Effector memory CD4-positive, alpha-beta T cell (primary cell): ENCODE measurements around the gene CLGN.
A peak's percentile ranks its signal among the peaks of the same experiment; 100 is the strongest.

ENCODE experiments used
- DNase-seq, 3 donors: peaks; one replicate each; pipeline ENCODE4 v3.0.0-alpha.2; 2020
- H3K27ac ChIP-seq: 2 replicates; pipeline ENCODE4 v1.7.0; 2013; ENCODE audit warnings: mild to moderate bottlenecking, low read length, moderate library complexity; ENCODE audit not compliant: insufficient read depth, poor library complexity, severe bottlenecking
- H3K27me3 ChIP-seq: replicated peaks from 2 replicates; pipeline ENCODE4 v1.7.0; 2013; ENCODE audit warnings: mild to moderate bottlenecking, low read length; ENCODE audit not compliant: insufficient read depth, control insufficient read depth, poor library complexity, severe bottlenecking
- H3K36me3 ChIP-seq: 2 replicates; pipeline ENCODE4 v1.7.0; 2013; ENCODE audit warnings: mild to moderate bottlenecking, low read length, moderate library complexity; ENCODE audit not compliant: control insufficient read depth, insufficient read depth
- H3K4me1 ChIP-seq: 2 replicates; pipeline ENCODE4 v1.7.0; 2013; ENCODE audit warnings: low read length, mild to moderate bottlenecking; ENCODE audit not compliant: control insufficient read depth, insufficient read depth, poor library complexity, severe bottlenecking
- H3K4me3 ChIP-seq: 2 replicates; pipeline ENCODE4 v1.7.0; 2013; ENCODE audit warnings: low read length, low read depth, mild to moderate bottlenecking; ENCODE audit not compliant: insufficient read depth, poor library complexity, severe bottlenecking
- H3K9me3 ChIP-seq: 2 replicates; pipeline ENCODE4 v1.7.0; 2013; ENCODE audit warnings: mild to moderate bottlenecking, low read length, moderate library complexity; ENCODE audit not compliant: control insufficient read depth

Gene CLGN

DNA sequence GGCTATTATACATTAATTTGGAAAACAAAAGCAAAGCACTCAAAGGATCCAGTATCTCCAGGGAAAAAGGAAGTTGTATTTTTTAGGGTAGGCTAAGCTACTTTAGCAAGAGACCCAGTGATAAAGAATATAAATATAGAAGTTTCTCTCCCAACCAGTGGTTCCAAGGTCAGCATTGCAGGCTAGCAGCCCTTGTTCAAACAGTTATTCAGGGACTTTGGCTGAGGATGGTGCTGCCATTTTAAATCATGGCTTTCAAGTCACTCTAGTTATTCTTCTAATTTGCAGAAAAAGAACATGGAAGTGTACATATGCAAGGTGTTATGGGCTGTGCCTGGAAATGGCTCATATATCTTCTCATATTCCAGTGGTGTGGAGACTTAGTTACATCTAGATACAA lies 44.7 kb downstream of the CLGN start:
- no peaks in the 10 kb centered on the region for H3K9me3 ChIP-seq
- no peaks in the 10 kb centered on the region for H3K27me3 ChIP-seq
- H3K36me3 ChIP-seq = no peaks in the 10 kb centered on the region
- H3K4me1 ChIP-seq = no peaks in the 10 kb centered on the region
- H3K27ac ChIP-seq = no peak overlapping the region
- no peak for DNase-seq
- no peak overlapping the region for H3K4me3 ChIP-seq

DNA sequence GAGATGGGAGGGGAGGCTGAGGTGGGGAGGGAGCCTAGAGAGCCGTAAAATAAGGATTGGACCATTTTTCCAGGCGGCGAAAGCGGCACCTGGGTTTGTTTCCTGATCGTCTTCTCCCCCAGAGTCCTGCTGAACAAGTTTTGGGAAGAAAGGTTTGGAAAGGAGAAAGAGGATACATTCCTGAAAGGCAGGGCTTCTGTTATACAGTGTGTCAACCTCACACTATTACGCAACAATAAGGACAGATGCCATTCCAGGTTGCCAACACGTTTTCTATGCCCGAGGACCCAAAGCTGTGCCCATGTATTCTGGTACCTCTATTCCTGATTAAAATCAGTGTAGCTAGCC lies 53.3 kb downstream of the CLGN start:
- H3K4me3 ChIP-seq = peak overlapping the region; percentile 95
- H3K4me1 ChIP-seq = peaks cover 12% of the 10 kb centered on the region
- H3K36me3 ChIP-seq = no peaks in the 10 kb centered on the region
- no peaks in the 10 kb centered on the region for H3K27me3 ChIP-seq
- DNase-seq = no peak
- no peaks in the 10 kb centered on the region for H3K9me3 ChIP-seq
- H3K27ac ChIP-seq = peak overlapping the region; percentile 86

DNA sequence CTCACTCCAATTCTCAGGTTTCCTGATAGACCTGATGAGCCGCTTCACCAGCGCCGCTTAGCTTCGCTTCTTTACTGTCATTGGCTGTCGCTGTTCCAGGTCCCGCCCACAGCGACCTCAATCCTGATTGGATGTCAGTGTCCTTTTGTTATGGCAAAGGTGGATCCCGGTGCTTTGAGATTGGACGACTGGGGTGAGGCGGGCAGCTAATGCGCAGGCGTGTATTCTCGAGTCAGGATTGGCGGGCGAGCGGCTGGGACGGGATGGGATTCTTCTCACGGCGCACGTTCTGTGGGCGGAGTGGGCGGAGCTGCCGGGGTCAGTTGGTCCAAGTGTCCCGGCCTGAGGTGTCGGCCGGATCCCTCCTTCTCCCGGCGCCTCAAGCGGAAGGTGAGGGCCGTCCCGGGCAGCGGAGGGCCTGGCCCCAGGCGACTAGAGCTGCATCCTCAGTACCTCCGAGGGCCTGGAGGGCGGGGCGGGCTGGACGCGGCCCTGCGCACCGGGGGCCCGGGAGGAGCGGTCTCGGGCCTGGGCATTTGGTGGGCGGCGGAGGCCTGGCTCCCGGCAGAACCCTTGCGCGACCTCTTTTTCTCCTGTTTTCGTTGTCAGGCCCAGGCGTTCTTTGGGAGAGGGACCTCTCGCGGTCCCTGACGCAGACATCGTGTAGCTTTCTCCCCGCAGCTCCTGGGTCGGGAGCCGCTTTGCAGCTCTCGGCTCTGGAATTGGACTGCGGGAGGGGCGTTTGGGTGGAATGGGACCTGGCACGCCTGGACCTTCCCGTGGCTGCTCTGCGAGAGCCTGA lies 53.9 kb downstream of the CLGN start, which contains the start of gene SCOC:
SCOC (plus strand) TSS at position 319 of the 802 bp plus-strand sequence. CDS start 5,525 bp downstream, outside the sequence.
- Histone ChIP-seq H3K36me3 (no peaks in the 10 kb centered on the region), H3K27ac (peak within 1 kb of the TSS; percentile 86), H3K27me3 (no peaks in the 10 kb centered on the region), H3K4me1 (peaks cover 12% of the 10 kb centered on the region), H3K4me3 (peak within 1 kb of the TSS; percentile 95), H3K9me3 (no peaks in the 10 kb centered on the region)
- DNase-seq = peak; percentile 94 to 97 (median 96)

DNA sequence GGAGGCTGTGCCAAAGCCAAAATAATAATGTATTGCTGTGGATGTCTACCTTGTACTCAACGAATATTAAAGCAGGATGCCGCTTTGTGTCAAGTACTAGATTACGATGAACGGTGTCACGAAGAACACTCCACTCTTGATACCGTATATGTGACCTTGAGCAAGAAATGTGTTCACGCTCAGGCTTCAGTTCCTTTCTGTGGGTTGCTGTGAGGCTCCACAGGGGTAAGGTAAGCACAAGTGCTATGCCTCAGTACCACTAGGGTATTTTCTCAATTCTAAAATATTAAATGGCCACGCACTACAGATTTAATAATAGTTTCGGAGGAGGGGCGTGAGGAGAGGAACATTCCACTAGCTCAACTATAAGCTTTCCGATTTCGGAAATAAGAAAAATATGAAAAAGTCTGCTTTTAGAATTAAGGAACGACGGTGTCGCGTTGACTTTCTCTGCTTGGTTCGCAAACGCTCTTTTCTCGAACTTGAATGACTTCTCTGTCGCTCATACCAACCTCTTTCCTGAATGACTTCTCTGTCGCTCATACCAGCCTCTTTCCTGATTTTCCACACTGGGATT lies 54.6 kb downstream of the CLGN start:
- DNase-seq = peak in 2 of 3 donors; percentile 4 to 18

DNA sequence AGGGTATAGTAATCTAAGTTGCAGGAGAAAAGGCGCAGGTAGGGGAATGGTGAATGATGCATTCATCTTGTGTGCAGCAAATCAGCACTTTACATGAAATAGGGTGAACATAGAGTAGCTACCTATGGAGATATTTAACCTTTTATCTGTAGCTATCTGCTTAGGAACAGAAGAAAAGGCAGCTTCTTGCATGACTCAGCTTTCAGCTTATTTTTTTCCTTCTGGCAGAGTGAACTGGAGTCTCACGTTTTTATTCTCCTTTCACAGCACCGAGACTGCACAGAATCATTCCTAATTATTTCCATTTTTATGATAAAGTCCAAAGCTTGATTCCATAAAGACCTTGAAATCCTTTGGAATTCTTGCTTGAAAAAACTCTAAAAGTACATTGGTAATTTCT lies 58.8 kb downstream of the CLGN start:
- Histone ChIP-seq H3K27me3 (no peaks in the 10 kb centered on the region), H3K36me3 (no peaks in the 10 kb centered on the region), H3K4me1 (peaks cover 4% of the 10 kb centered on the region), H3K9me3 (no peaks in the 10 kb centered on the region), H3K27ac (no peak overlapping the region), H3K4me3 (no peak overlapping the region)
- no peak for DNase-seq

More for the DNA sequence above, 54.6 kb downstream of the CLGN start:
- Histone ChIP-seq H3K4me1 (peaks cover 12% of the 10 kb centered on the region), H3K27me3 (no peaks in the 10 kb centered on the region), H3K36me3 (no peaks in the 10 kb centered on the region), H3K9me3 (no peaks in the 10 kb centered on the region), H3K27ac (peak overlapping the region; percentile 86), H3K4me3 (peak overlapping the region; percentile 95)

DNA sequence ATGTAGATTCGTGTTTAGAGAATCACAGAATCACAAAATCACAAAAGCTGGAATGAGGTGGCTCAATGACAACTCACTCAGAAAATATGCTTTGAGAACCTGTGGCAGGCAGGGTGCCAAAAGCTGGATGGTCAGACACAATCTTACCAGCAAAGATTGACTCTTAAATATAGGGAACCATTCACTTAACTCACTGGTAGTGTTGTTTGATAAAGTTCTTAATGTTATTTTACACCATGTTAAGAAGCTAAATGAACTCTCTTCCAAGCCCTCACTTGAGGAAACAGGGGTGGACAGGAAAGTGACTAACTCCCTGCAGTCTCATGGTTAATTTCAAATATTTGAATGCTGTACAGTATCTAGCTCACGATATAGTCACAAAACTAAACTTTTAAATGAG lies 59.7 kb downstream of the CLGN start:
- Histone ChIP-seq H3K4me3 (no peak overlapping the region), H3K4me1 (peaks cover 4% of the 10 kb centered on the region), H3K27me3 (no peaks in the 10 kb centered on the region), H3K36me3 (no peaks in the 10 kb centered on the region), H3K27ac (no peak overlapping the region), H3K9me3 (no peaks in the 10 kb centered on the region)
- no peak for DNase-seq

DNA sequence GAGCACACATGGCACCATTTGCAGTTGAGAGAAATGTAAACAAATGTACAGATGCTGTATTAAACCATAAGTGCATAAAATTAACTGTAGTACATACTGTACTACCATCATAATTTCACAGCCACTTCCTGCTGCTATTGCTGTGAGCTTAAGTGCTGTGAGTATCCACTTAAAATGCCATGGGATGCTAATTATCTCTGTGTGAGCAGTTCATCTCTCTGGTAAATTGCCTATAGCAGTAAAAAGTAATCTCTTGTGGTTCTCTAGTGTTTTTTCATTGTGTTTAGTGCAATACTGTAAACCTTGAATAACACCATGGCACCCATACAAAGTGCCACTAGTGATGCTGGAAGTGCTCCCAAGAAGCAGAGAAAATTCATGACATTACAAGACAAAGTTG lies 63.9 kb downstream of the CLGN start:
- Histone ChIP-seq H3K4me1 (no peaks in the 10 kb centered on the region), H3K27ac (no peak overlapping the region), H3K4me3 (no peak overlapping the region), H3K9me3 (no peaks in the 10 kb centered on the region), H3K36me3 (no peaks in the 10 kb centered on the region), H3K27me3 (no peaks in the 10 kb centered on the region)
- DNase-seq = no peak

DNA sequence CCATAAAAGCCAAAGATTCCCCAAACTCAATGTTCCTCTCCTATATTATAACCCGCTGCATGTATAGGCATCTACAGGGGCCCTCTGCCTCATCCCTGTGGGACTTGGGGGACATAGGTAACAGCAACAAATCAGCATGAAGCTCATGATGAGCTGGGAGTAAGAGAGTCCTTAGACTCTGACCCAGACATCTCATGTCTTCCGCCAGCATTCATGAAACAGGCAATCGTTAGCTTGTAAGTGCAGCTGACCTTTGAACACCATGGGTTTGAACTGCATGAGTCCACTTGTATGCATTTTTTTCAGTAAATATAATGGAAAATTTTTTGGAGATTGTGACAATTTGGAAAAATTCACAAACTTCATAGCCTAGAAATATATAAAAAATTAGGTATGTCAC lies 64.4 kb downstream of the CLGN start:
- H3K36me3 ChIP-seq = no peaks in the 10 kb centered on the region
- no peaks in the 10 kb centered on the region for H3K27me3 ChIP-seq
- no peak overlapping the region for H3K27ac ChIP-seq
- no peak overlapping the region for H3K4me3 ChIP-seq
- H3K4me1 ChIP-seq = no peaks in the 10 kb centered on the region
- no peaks in the 10 kb centered on the region for H3K9me3 ChIP-seq
- DNase-seq = no peak

DNA sequence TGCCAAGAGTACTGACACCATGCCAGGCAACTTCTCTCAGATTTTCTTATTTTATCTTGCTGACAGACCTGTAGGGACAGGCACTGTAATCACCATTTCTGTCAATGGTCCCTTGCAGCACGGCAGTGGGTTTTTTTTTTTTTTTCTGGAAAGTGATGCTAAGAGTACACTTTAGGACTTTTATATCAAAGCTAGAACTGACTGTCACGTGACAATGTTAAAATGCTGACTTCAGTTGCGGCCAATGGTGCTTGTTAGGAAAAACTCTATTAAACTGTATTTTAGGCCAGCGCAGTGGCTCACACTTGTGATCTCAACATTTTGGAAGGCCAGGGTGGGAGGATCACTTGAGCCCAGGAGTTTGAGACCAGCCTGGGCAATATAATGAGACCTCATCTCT lies 66.3 kb downstream of the CLGN start:
- Histone ChIP-seq H3K4me1 (no peaks in the 10 kb centered on the region), H3K27ac (no peak overlapping the region)

More for the DNA sequence above, 66.3 kb downstream of the CLGN start:
- H3K9me3 ChIP-seq = no peaks in the 10 kb centered on the region
- no peaks in the 10 kb centered on the region for H3K36me3 ChIP-seq
- H3K27me3 ChIP-seq = no peaks in the 10 kb centered on the region
- DNase-seq = no peak
- no peak overlapping the region for H3K4me3 ChIP-seq
